Heart left ventricle (tissue), 13 donors: Measurements from ENCODE around the gene GDPD4.

ENCODE experiments used
- CTCF ChIP-seq, 12 donors: fragments of 200-600 bp; sonication (generic) in 4 of 12; IDR thresholded peaks; one replicate each; pipeline versions ENCODE4 v1.5.0 to v1.8.0; 2018 to 2022; ENCODE audit warnings: antibody characterized with exemption in 12 of 12, mild to moderate bottlenecking in 5 of 12
- POLR2A ChIP-seq, 2 donors: fragments of 450-650 bp; IDR thresholded peaks; one replicate each; pipeline ENCODE4 v1.6.1; 2017; ENCODE audit warnings: antibody characterized with exemption in 2 of 2, mild to moderate bottlenecking in 2 of 2, moderate library complexity in 2 of 2
- donor health status: ischemic (EF 13 %, LVEDD 7.1; RV severe dilation, severe dysfunction).
- donor health status: DM: no; HTN: yes; CAD: no.
- donor health status: DM: no; HTN: no; CAD: no.
- donor health status: ischemic (EF 25% LVEDD 6.9; RV normal size, moderate dysfunction).
- donor health status: ischemic (EF 25% LVEDD 5.7; RV mildly dilated, moderate dysfunction).
- donor health status: ischemic (EF 35%, LVEDD 5.7; RV mildly dilated, moderate dysfunction).
- donor health status: nonischemic (EF 11% LVEDD 7.7; RV severe dilation, severe dysfunction).
- donor health status: DM: yes; HTN: yes; CAD: no.
- donor health status: PGD.
- donor health status: ischemic (EF 29% LVEDD 5.4; RV normal size, mild dysfunction).
- donor health status: nonischemic (EF 23%, LVEDD 6.1; RV moderate dilation, normal function).

DNA sequence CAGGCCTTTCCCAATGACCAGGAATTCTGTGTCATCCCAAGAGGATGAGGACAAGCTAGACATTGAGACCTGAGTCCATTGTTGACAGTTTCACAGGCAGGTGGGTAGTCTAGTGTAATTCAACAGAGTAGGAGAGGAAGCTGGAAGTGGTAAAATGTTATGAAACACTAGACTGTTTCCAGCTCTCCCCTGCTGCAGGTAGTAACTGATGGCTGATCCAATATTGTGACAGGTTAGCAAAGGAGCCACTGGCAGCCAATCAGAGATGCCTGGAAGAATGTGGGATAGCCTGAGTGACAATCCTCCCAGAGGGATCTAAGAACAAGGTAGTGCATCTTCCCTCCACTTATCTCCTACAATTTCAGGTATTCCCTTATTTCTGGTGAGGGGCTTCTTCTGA lies 10.6 kb upstream of the GDPD4 start:
- TF ChIP-seq CTCF (IDR thresholded peaks at IDR 0.05) (no peak), POLR2A (IDR thresholded peaks at IDR 0.05) (no peak)
